Measurements from ENCODE around the gene WASHC2A.
"Not testable (repeated sequence)": the region's sequence is repeated elsewhere in the genome, so short reads cannot be mapped to it uniquely, and the experiment has no call there.

Gene WASHC2A

DNA sequence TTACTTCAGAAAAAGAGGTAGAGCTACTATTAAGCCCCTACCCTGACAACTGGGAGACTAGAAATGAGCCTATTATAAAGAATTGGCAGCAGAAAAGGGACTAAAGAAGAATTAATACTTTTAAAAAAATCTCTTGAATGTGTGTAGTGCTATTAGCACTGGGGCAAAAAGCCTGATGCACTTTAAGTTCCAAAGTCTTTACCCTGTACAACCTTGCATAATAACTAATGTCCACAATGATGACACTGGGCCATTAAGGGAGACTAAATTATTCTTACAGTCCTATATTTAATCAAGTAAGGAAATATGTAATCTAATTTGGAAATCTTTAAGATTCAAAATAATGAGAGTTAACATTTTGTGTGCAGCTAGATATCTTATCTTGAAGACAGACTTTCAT is 90.1 kb downstream of the WASHC2A start:
- not testable (repeated sequence) for DNase-seq (ENCODE audit: low spot score)

DNA sequence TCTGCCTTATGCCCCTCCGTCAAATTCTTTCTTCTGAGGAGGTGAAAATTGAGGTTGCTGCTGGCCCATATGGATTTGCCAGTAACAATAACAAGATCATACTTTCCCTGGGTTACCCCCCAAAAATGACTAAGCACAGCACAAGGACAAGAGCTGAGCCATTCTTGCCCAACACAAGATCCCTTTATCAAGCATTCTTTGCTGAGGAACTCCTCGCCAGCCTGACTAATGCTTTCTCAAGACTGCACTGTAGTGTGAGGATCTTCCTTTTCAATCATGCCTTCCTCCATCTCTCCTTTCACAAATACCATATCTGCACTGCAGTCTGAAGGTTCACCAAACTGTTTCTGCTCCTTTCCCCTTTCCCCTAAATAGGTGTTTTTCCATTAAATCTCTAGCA is 92.1 kb downstream of the WASHC2A start:
- not testable (repeated sequence) for DNase-seq (ENCODE audit: low spot score)

DNA sequence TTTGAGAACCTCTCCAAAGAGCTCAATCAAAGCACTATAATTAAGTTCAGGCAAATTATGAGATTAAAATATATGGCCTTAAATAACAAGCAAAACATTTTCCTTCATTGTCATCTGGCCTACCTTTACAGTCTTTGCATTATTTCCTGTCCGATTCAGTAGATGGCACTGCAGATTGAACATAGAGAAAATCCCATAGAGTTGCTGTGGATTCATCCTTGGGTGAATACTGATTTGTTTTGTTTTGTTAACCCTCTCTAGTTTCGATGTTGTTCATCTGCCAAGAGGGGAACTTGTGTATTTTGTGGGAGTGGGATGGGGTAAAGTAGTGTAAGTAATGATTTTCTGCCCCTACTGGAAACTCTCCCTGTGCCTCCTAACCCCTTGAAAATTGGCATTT is 97.3 kb downstream of the WASHC2A start:
- DNase-seq (ENCODE audit: low spot score), result not testable (repeated sequence)

DNA sequence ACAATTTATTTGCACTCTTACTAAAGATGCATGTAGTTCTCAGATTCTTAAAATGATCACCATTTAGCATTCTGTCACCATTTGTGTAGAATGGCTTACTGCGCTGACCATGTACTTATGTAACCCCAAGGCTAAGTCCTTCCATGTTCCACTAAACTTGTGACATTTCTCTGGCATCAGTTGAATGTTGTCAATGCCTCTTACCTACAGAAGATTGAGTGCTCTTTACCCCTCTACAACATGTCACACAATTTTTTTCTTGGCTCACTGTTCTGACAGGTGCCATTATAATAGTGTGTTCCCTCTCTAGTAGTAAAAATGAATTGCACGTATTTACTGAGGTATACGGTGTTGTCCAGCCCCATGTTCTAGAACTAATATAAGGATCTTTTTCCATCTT is 100.1 kb downstream of the WASHC2A start:
- not testable (repeated sequence) for DNase-seq (ENCODE audit: low spot score)

DNA sequence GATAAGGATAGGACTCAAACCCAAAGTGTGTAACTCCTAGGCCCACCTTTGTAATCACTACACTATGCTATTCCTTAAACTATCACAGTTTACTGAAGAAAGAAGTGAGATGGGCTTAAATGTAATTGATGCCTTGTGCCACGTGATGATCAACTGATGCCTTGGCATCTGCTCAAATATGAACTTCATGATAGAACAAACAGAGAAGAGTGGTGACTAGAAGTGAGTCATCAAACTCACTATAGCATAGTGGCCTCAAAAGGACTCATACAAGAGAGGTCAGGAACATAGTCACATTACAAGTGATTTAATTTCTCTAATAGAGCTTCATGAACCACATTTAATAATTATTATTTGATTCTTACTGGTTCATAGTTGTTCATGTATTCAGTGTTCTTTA is 101.8 kb downstream of the WASHC2A start:
- not testable (repeated sequence) for DNase-seq (ENCODE audit: low spot score)

DNA sequence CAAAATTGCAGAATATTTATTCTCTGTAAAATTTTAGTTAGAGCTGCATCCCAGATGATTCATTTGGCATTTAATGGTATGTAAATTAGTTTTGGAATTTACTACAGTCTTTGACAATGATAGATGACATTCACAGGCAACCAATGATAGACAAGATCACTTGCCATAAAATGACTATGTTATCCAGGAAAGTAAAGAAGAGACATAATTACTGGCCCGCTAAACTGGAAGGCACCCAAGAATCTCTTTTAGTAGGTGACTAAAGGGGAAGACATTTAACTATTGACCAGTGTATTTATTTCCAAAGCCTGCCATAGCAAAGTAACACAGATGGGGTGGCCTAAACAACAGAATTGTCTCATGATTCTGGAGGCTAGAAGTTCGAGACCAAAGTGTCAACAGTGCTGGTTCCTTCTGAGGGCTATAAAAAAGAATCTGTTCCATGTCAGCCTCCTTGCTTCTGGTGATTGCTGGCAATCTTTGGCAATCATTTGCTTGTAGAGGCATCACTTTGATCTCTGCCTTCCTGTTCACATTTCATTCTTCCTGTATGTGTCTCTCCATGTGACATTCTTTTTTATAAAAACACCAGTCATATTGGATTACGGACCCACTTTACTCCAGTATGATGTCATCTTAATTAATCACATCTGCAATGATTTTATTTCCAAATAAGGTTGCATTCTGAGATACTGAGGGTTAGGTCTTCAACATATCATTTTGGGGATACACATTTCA is 107.2 kb downstream of the WASHC2A start:
- not testable (repeated sequence) for DNase-seq (ENCODE audit: low spot score)
